SK-N-SH (cell line): ENCODE data around the gene CPOX. TPM values are rescaled to one million over a fixed set of nuclear protein-coding genes. Genes with fewer than 3 reads are reported as not detected.

Source experiments
- CTCF ChIA-PET: fragments of 300-600, 350-600 bp; formaldehyde crosslinking; extraction: SDS; loops from one replicate; lab custom pipeline; 2021; lab: Yijun Ruan, JAX
- POLR2A ChIA-PET: fragments of 350-600 bp; sonication (Branson Sonifier 250); formaldehyde crosslinking; extraction: SDS; loops from one replicate; lab custom pipeline; 2020; ENCODE audit warnings: antibody characterized with exemption, inconsistent platforms; lab: Yijun Ruan, JAX
- DNase-seq: peaks from one replicate; pipeline ENCODE4 v3.0.0; 2012
- H2AFZ ChIP-seq: fragments of 200-600 bp; sonication (generic); 2 replicates; pipeline ENCODE4 v1.8.1; 2016; ENCODE audit warnings: antibody characterized with exemption, mild to moderate bottlenecking, low read depth
- H3F3A ChIP-seq: fragments of 200-600 bp; sonication (generic); replicated peaks from 2 replicates; pipeline ENCODE3; 2016; ENCODE audit warnings: antibody characterized with exemption, mild to moderate bottlenecking; ENCODE audit not compliant: insufficient read depth
- H3K27ac ChIP-seq, 2 experiments: fragments of 200-500 bp in 1 of 2; fragments of 200-600 bp in 1 of 2; sonication (Bioruptor generic) in 1 of 2; sonication (generic), shearing (Covaris generic) in 1 of 2; 2 replicates each; pipeline versions ENCODE4 v1.5.1 to v1.6.1; 2014 to 2016; ENCODE audit warnings: low read depth in 2 of 2, inconsistent platforms in 1 of 2, low read length in 1 of 2, mild to moderate bottlenecking in 1 of 2, mixed read lengths in 1 of 2
- H3K27me3 ChIP-seq: fragments of 200-600 bp; sonication (generic), shearing (Covaris generic); 2 replicates; pipeline ENCODE4 v1.6.1; 2016; ENCODE audit warnings: mixed run types; ENCODE audit not compliant: insufficient read depth
- H3K36me3 ChIP-seq, 2 experiments: fragments of 200-500 bp in 1 of 2; fragments of 200-600 bp in 1 of 2; sonication (Bioruptor generic) in 1 of 2; sonication (generic) in 1 of 2; replicated peaks in 1 of 2; 2 replicates each; pipeline versions ENCODE3 to v1.5.1; 2014 to 2016; ENCODE audit warnings: low read length in 1 of 2, mild to moderate bottlenecking in 1 of 2; ENCODE audit not compliant: insufficient read depth in 2 of 2, control insufficient read depth in 1 of 2
- H3K4me1 ChIP-seq, 2 experiments: fragments of 200-500 bp in 1 of 2; fragments of 200-600 bp in 1 of 2; sonication (Bioruptor generic) in 1 of 2; sonication (generic), shearing (Covaris generic) in 1 of 2; 2 replicates each; pipeline versions ENCODE4 v1.5.1 to v1.6.1; 2014 to 2016; ENCODE audit warnings: low read depth in 1 of 2, low read length in 1 of 2, mixed run types in 1 of 2; ENCODE audit not compliant: insufficient read depth in 2 of 2, control insufficient read depth in 1 of 2
- H3K4me2 ChIP-seq: fragments of 200-600 bp; sonication (generic), shearing (Covaris generic); 2 replicates; pipeline ENCODE4 v1.6.1; 2017; ENCODE audit warnings: mixed run types
- H3K4me3 ChIP-seq, 2 experiments: fragments of 200-500 bp in 1 of 2; fragments of 200-600 bp in 1 of 2; sonication (Bioruptor generic) in 1 of 2; sonication (generic), shearing (Covaris generic) in 1 of 2; 2 replicates each; pipeline versions ENCODE4 v1.5.1 to v1.8.1; 2014 to 2016; ENCODE audit warnings: low read depth in 2 of 2, inconsistent platforms in 1 of 2, low read length in 1 of 2, mild to moderate bottlenecking in 1 of 2, mixed read lengths in 1 of 2, moderate library complexity in 1 of 2
- H3K79me2 ChIP-seq: fragments of 200-600 bp; sonication (generic); 2 replicates; pipeline ENCODE4 v1.8.1; 2017; ENCODE audit warnings: mild to moderate bottlenecking; ENCODE audit not compliant: insufficient read depth
- H3K9ac ChIP-seq: fragments of 200-600 bp; sonication (generic); 2 replicates; pipeline ENCODE4 v1.6.1; 2017; ENCODE audit warnings: mixed run types
- H3K9me2 ChIP-seq: fragments of 200-600 bp; sonication (generic); 2 replicates; pipeline ENCODE4 v1.6.1; 2017; ENCODE audit warnings: mixed run types
- H3K9me3 ChIP-seq: fragments of 200-600 bp; sonication (generic); 2 replicates; pipeline ENCODE4 v1.6.1; 2017; ENCODE audit warnings: mixed run types, mild to moderate bottlenecking, moderate library complexity
- H4K20me1 ChIP-seq: fragments of 200-600 bp; sonication (generic); 2 replicates; pipeline ENCODE4 v1.6.1; 2017; ENCODE audit warnings: mild to moderate bottlenecking, mixed run types; ENCODE audit not compliant: insufficient read depth
- EP300 ChIP-seq, 2 experiments: IDR thresholded peaks; 2 replicates each; pipeline versions ENCODE4 v1.4.0 to v1.6.1; 2012; ENCODE audit warnings: borderline replicate concordance in 1 of 2, low read depth in 1 of 2, low read length in 1 of 2
- EZH2phosphoT487 ChIP-seq: fragments of 200-600 bp; sonication (generic); IDR thresholded peaks from 2 replicates; pipeline ENCODE4 v1.6.1; 2017; ENCODE audit warnings: low read depth, mixed run types, mild to moderate bottlenecking, antibody characterized with exemption, moderate library complexity, borderline replicate concordance
- FOXM1 ChIP-seq: IDR thresholded peaks from 2 replicates; pipeline ENCODE4 v1.4.0; 2012; ENCODE audit warnings: low read depth, mild to moderate bottlenecking
- GATA2 ChIP-seq: sonication (generic); formaldehyde crosslinking; IDR thresholded peaks from 2 replicates; pipeline ENCODE4 v1.5.0; 2020; ENCODE audit warnings: mild to moderate bottlenecking, missing genetic modification reagents
- MAX ChIP-seq: IDR thresholded peaks from 2 replicates; pipeline ENCODE4 v1.4.0; 2012; ENCODE audit warnings: low read depth
- MXI1 ChIP-seq: IDR thresholded peaks from 2 replicates; pipeline ENCODE4 v1.6.1; 2012; ENCODE audit warnings: mild to moderate bottlenecking, low read depth, low read length, improper control_type of control experiment
- NFIC ChIP-seq: IDR thresholded peaks from 2 replicates; pipeline ENCODE4 v1.4.0; 2012; ENCODE audit warnings: borderline replicate concordance
- RAD21 ChIP-seq: IDR thresholded peaks from 2 replicates; pipeline ENCODE4 v1.6.1; 2012; ENCODE audit warnings: mild to moderate bottlenecking, low read length
- SIN3A ChIP-seq: IDR thresholded peaks from 2 replicates; pipeline ENCODE4 v1.6.1; 2012; ENCODE audit warnings: low read depth, mild to moderate bottlenecking, low read length, moderate library complexity, borderline replicate concordance
- TCF12 ChIP-seq: IDR thresholded peaks from 2 replicates; pipeline ENCODE4 v1.4.0; 2012
- USF1 ChIP-seq: IDR thresholded peaks from 2 replicates; pipeline ENCODE4 v1.4.0; 2012; ENCODE audit warnings: low read depth, borderline replicate concordance
- WGBS: methylation state at CpG from one replicate; pipeline ENCODE4 v1.1.6; 2017; ENCODE audit warnings: low lambda C conversion rate; 5-methylcytosine and 5-hydroxymethylcytosine counted together
- polyA plus RNA-seq, 3 experiments: library from polyadenylated mRNA; depleted of rRNA; stranded (reverse); fragments of >200 nt; gene quantifications; 2 replicates each; pipeline ENCODE4 v1.2.3, GENCODE V29; 2012
- TF ChIP-seq, protein P1 (sequence below): IDR thresholded peaks from 2 replicates; pipeline ENCODE4; 2012
- TF ChIP-seq, protein P2 (sequence below): fragments of 150-350 bp; IDR thresholded peaks from 2 replicates; pipeline ENCODE4 v1.6.1; 2016; ENCODE audit warnings: mild to moderate bottlenecking, low read depth, low read length

Gene CPOX
- polyA plus RNA-seq, 1 of the 3 experiments (the other 2 are of a cell fraction), result 36.7 TPM

- no peak for DNase-seq
- Histone ChIP-seq H3K4me2 (no peak overlapping the region), H4K20me1 (no peaks in the 10 kb centered on the region), H3K27ac (no peak overlapping the region)
- no peak for TF ChIP-seq EP300 (IDR thresholded peaks at IDR 0.05; ENCODE audit: borderline replicate concordance in 1 of 2, low read depth in 1 of 2, low read length in 1 of 2)
- no peak for TF ChIP-seq GATA2 (CRISPR knock-in tag)
- TF ChIP-seq SIN3A, result no peak
- no peak for TF ChIP-seq FOXM1
- TF ChIP-seq, protein P1, sequence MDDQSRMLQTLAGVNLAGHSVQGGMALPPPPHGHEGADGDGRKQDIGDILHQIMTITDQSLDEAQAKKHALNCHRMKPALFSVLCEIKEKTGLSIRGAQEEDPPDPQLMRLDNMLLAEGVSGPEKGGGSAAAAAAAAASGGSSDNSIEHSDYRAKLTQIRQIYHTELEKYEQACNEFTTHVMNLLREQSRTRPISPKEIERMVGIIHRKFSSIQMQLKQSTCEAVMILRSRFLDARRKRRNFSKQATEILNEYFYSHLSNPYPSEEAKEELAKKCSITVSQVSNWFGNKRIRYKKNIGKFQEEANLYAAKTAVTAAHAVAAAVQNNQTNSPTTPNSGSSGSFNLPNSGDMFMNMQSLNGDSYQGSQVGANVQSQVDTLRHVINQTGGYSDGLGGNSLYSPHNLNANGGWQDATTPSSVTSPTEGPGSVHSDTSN, result no peak
- TF ChIP-seq EZH2phosphoT487, result no peak
- TF ChIP-seq, protein P2, sequence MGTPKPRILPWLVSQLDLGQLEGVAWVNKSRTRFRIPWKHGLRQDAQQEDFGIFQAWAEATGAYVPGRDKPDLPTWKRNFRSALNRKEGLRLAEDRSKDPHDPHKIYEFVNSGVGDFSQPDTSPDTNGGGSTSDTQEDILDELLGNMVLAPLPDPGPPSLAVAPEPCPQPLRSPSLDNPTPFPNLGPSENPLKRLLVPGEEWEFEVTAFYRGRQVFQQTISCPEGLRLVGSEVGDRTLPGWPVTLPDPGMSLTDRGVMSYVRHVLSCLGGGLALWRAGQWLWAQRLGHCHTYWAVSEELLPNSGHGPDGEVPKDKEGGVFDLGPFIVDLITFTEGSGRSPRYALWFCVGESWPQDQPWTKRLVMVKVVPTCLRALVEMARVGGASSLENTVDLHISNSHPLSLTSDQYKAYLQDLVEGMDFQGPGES, result no peak
- TF ChIP-seq NFIC, result no peak
- TF ChIP-seq MAX, result no peak
- TF ChIP-seq RAD21, result no peak
- TF ChIP-seq MXI1, result no peak
- no peak for TF ChIP-seq USF1
- no peak for TF ChIP-seq TCF12
- TF ChIP-seq, all 33 proteins: peak for 0
- CTCF ChIA-PET, result interaction anchor here (1.0 kb wide), 1 partner anchor 21 kb away, joined by 3 read pairs; no protein-coding TSS in a partner anchor
- Histone ChIP-seq H3K9me3 (no peaks in the 10 kb centered on the region), H3K36me3 (no peaks in the 10 kb centered on the region), H3F3A (no peaks in the 10 kb centered on the region), H3K9me2 (no peaks in the 10 kb centered on the region), H3K4me1 (no peaks in the 10 kb centered on the region), H3K79me2 (no peaks in the 10 kb centered on the region), H3K9ac (no peak overlapping the region), H3K4me3 (no peak overlapping the region), H2AFZ (no peak overlapping the region), H3K27me3 (peaks cover 5% of the 10 kb centered on the region; the same call in 1 of the 2 replicates)
- 4% methylated on average over 4 of the region's 4 CpGs for WGBS
- POLR2A ChIA-PET, result no interaction called here
Measured at GRCh38 chr3:98557324-98558010, 35.9 kb downstream of the CPOX start.
